Endothelial cell of hepatic sinusoid (primary cell): Measurements from ENCODE around the gene CACYBP.

Source experiments
- in situ Hi-C: cut with HindIII; loops from 2 replicates; pipeline ENCODE4 v1.10.0; 2017; ENCODE audit warnings: low sequenced_read_pairs

Gene CACYBP

DNA sequence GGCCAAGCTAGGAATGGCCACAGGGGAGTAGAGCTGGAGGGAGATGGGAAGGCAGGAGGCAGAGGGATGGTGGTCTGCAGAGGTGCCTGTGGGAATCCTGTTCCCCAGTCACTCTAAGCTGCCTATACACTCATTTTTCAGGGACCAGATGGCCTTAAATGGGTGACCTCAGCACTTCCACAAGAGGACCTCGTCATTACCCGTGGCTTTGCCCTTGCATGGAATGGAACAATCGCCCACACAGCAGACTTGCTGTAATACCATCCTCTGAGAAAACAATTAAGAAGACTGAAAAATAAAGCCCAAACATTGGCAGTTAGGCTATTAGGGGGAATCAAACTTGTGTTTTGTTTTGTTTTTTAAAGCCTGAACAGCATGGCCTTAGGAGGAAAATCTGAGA lies 55.0 kb downstream of the CACYBP start:
- in situ Hi-C loops: loop anchor here (5.0 kb wide), 1 partner anchor 88 kb away; no protein-coding TSS in a partner anchor
